Activated CD4-positive, alpha-beta T cell treated with anti-CD3 and anti-CD28 coated beads for 4 hours (primary cell): Measurements from ENCODE around the gene PRDM2.

Experiments
- DNase-seq, 2 donors: peaks; one replicate each; pipeline ENCODE4 v3.0.0-alpha.2; 2020

Gene PRDM2

DNA sequence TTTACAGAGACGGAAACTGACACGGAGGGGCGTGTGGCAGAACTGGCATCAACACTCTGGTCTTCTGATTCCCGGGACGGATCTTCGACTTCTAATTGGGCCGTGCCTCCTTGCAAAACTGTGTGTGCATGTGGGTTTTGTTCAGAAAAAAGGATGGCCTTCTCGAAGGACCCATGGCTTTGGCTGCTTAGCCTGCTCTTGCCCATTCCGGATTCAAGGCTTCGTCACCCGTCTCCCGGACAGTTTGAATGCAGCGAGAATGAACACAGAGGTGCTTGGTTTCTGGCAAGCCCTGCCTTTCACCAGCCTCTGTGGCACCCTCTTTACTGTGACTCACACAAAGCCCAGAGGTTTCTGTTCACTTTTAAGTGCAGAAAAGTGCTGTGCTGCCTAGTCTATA, 120.1 kb downstream of the PRDM2 start:
- DNase-seq, result no peak

DNA sequence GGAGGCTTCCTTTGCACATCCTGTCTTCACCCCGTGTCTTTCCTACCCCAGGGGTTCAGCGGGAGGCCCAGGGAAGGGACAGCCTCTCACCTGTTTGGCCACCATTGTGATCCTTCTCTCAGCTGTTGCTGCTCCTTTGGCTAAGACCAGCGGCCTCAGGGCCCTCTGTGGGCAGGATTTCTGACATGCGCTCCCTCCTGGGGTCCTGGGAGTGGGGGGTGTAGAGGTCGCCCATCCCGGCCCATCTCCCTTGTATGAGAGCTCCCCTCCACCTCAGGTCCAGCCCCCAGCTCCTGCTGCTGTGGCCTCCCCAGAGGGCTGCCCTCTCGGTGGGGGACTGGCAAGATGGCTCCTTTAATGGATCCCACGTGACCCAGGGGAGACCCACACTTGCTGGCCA, 120.5 kb downstream of the PRDM2 start:
- DNase-seq, result no peak

DNA sequence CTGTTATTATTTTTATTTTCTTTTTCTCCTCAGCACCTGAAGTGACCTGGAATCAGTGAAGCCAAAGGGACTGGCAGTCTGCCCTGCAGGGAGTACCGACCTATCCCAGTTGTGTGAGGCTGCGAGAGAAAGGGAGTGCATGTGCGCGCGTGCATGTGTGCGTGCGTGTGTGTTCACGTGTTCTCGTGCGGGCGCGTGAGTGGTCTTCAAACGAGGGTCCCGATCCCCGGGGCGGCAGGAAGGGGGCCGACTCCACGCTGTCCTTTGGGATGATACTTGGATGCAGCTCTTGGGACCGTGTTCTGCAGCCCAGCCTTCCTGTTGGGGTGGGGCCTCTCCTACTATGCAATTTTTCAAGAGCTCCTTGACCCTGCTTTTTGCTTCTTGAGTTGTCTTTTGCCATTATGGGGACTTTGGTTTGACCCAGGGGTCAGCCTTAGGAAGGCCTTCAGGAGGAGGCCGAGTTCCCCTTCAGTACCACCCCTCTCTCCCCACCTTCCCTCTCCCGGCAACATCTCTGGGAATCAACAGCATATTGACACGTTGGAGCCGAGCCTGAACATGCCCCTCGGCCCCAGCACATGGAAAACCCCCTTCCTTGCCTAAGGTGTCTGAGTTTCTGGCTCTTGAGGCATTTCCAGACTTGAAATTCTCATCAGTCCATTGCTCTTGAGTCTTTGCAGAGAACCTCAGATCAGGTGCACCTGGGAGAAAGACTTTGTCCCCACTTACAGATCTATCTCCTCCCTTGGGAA, 123.3 kb downstream of the PRDM2 start:
- DNase-seq, result no peak

DNA sequence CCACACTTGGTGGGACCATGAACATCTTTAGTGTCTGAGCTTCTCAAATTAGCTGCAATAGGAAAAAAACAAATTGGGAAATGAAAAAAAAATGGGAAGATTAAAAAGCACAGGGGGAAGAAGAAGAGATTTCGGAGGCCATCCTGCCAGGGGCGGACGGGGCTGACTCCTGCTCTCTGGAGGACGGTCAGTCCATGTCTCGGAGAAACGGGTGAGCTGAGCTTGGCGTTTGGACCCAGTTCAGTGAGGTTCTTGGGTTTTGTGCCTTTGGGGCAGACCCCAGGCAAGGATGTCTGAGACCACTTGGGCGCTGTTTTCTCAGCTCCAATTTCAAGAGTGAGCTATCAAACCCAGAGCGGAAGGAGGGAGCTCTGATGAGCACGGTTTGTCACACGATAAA, 123.9 kb downstream of the PRDM2 start:
- no peak for DNase-seq

DNA sequence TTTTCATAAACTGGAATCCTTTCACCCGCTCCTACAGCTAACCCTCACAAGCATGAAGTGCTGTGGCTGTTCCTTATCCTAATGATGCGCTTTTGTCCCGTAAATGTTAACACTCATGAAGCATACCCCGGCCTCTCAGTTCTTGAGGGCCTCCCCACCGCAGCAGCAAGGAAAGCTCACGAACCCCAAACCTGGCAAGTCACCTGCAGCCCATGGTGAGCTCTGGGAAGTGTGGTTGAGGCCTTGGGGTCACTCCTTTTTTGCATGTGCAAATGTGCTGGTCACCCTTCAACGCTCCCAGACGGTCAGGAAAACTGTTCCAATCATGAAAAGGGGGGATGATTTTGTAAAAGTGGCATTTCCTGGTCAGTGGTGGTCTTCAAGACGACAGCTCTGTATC, 124.6 kb downstream of the PRDM2 start:
- no peak for DNase-seq

DNA sequence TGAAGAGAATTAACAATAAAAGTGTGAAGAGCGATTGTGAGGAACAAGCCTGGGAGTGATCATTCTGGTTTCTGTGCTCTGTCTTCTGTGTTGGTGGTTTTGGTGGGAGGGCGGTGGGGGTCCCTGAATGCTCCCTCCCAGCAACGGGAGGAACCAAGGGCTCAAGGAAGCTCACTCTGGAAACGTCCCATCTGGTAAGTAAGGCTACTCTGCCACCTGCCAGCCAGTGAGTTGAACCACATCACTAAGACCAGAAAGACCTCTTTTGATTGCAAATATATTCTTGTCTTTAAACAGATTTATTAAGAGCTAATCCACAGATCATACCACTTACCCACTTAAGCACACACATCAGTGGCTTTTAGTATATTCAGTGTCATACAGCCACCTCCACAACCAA, 125.0 kb downstream of the PRDM2 start:
- DNase-seq, result no peak

DNA sequence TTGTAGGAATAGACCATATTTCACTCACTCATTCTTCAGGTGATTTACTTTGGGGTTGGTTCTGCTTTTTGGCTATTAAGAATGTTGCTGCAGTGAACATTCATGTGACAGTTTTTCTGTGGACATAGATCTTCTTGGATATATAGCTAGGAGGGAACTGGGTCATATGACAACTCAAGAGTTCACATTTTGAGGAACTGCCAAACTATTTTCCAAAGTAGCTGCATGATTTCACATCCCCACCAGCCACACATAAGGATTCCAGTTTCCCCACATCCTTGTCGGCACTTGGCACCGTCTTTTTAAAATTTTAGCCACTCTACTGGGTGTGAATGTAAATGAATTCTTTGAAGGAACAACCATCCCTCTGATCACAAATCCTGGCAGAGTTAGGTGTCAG, 126.0 kb downstream of the PRDM2 start:
- no peak for DNase-seq

DNA sequence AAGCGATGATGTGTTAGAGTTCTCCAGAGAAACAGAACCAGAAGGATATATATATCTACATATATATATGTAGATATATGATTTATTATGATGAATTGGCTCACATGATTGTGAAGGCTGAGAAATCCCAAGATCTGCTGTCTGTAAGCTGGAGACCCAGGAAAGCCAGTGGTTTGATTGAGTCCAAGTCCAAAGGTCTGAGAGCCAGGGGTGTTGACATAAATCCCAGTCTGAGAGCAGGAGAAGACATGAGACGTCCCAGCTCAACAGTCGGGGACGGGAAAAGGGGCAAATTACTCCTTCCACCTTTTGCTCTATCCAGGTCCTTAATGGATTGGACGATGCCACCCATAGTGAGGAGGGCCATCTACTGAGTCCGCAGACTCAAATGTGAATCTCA, 126.6 kb downstream of the PRDM2 start:
- no peak for DNase-seq

DNA sequence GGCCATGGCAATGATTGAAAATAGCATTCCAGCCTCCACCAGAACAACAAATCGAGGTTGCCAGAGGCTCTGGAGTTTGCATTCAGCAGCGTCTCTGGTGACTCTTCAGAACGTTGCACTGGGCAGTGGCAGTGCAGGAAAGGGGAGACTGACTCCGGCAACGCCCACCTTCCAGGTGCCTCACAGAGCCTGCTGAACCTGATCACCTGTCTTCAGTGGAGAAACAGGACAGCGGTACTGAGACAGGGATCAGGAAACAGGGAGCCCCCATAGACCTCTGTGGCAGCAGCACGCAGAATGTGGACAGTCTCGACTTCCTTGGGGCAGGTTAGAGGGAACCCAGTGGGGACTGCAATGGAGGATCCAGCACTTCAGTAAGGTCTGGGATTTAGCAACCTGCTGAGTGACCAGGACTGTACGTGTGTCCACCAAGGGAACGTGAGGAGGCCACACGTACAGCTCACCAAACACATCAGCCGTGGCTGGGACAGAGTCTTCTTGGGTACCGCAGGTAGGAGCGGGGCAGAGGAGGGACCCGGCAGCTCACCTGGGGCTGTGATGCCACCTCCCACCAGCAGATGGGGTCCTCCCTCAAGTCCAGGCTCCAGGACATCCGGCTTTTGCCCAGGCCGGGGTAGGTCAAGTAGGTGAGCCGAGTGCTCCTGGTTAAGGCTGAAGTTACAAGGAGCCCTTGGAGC, 128.6 kb downstream of the PRDM2 start:
- no peak for DNase-seq

DNA sequence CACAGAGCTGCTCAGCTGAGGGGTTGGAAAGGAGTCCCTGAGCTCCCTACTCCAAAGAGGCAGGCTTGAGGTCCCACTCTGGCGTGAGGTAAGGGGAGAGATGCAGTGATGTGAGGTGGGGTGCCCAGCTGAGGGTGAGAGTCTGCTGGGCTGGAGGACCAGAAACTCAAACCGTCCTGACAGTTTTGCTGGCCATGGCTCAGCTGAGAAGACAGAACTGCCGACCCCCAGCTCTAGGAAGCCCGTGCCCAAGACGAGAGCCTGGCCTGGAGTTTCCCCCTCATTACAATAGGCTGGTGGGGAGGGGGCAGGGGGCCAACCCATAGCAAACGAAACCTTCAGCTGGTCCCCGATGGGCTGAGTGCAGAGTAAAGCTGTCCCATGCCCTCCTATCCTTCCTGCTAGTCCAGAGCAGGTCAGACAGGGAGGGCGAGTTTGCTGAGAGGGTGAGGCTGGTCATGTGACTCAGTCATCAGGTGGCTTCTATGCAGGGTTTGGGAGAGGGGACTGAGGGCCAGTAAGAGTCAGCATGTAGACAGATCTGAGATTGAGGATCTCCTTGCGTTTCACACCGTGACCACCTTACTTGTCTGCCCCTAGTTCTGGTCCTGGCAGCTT, 129.3 kb downstream of the PRDM2 start:
- DNase-seq, result no peak

DNA sequence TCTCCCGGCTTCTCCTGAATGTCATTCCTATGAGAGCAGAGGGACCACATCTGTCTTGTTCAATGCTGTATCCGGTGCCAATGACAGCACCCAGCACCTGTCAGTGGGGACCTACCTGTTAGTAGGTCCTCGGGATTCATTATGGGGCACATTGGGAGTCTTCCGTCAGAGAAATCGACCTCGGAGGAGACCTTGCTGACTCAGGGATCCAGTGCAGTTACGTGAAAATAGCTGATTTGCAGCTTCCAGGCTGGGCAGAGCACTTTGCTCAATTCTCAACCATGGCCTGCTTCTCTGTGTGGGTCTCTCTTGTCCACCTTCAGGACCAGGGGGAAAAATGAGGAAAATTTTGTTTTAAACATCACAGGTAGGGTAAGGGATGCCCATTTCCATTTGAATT, 130.2 kb downstream of the PRDM2 start:
- DNase-seq, result no peak

DNA sequence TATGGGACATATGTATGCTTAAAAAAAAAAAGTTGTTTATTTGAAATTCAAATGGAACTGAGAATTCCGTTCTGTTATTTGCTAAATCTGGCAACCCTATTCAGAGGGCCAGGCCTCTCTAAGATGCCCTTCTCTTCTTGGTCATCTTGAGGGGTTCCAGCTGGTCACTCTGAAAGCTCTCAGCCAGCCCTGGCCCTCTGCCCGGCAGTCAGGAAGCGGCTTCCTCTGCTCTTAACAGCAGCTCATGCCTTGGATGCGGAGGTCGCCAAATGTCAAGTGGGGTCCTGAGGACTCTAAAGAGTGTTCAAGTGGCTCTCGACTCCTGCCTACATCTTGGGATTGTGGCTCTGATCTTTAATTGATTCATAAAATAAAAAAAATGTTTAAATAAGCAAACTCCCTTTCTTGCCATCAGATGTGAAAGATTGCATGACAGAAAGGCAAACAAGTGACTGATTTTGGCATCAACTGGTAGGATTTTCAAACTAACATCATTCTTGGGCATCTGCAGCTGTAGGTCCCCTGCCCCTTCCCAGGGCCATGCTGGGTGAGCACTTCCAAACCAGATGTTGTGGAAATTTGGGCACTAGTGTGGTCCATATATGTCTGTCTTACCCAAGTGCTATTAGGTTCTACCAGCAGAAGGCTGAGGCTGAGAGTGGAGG, 130.8 kb downstream of the PRDM2 start:
- no peak for DNase-seq

DNA sequence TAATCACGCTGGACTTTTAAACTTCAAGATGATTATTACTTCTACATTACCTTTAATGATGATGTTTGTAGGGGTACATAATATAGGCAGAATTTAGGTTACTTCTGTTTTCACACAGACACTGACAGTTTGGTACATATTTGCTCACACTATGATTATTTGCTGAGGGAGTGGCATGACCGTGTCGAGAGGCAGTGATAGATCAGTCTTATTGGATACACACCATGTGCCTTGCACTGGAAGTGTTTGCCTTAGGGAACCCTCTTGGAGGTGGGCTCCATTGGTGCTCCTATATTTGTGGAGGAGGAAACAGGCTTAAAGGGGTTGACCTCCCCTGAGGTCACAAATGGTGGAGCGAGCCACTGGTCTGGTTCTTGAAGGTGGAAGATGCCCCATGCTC, 132.1 kb downstream of the PRDM2 start:
- DNase-seq, result no peak

DNA sequence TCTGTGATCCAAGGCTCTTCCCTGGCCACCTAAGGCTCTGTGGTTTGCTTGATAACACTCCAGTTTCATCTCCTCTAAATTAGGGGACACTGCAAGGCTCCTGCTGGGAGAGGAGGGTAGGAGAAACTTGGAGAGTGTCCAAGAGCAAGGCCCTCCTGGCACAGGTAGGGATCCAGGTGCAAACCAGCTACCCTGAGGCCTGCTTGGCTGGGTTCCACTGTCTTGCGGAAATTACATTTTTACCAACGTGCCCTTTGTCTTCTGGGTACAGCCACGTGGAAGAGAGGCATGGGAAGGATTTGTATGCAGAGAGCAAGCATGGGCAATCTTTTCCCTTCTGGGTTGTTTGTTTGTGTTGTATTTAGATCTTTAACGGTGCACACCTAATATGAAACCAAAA, 132.5 kb downstream of the PRDM2 start:
- DNase-seq, result no peak

DNA sequence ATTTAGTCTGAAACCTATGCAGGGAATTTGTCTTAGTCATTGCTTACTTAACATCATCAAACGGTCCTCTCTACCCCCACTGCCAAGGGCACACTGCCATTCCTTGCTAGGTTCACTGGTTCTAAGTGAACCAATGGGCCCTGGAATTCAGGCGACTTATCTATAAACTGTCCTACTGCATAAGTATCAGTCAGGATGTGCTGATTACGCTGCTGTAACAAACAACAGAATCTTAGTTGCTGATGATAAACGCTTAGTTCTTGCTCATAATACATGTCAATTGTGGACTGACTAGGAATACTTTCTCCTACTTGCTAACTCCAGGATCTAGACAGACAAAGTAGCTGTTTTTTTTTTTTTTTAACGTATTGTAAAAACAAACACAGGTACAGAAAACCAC, 136.1 kb downstream of the PRDM2 start:
- DNase-seq, result no peak

DNA sequence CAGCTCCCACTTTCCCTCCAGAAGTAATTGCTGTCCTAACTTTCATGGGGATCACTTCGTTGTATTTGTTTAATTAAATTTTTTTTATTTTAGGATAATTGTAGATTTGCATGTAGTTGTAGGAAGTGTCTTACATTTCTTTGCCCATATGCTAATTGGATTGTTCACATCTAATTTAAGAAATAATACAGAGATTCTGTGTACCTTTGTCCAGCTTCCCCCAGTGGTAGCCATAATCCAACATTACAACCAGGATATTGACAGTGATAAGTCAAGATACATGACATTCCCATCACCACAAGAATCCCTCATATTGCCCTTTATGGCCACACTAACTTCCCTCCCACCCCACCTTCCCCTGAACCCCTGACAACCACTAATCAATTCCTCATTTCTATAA, 136.6 kb downstream of the PRDM2 start:
- DNase-seq, result no peak

DNA sequence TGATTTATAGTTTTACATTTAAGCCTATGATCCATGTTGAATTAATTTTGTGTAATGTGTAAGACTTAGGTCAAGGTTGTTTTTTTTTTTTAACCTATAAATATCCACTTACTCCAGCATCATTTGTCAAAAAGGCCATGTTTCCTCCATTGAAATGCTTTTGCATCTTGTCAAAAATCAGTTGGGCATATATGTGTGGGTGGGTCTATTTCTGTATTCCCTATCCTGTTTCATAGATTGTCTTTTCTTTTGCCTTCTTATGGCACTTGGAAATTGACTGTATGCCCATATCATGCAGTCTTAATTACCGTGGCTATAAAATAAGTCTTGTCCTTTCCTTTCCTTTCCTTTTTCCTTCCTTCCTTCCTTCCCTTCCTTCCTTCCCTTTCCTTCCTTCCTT, 138.2 kb downstream of the PRDM2 start:
- DNase-seq, result no peak

DNA sequence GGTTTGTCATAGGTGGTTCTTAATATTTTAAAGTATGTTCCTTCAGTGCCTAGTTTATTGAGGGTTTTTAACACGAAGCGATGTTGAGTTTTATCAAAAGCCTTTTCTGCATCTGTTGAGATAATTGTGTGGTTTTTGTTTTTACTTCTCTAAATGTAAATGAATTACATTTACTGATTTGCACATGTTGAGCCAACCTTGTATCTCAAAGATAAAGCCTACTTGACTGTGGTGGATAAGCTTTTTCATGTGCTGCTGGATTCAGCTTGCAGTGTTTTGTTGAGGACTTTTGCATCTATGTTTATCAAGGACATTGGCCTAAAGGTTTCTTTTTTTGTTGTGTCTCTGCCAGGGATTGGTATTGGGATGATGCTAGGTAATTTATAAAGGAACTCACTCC, 142.5 kb downstream of the PRDM2 start:
- DNase-seq, result no peak

DNA sequence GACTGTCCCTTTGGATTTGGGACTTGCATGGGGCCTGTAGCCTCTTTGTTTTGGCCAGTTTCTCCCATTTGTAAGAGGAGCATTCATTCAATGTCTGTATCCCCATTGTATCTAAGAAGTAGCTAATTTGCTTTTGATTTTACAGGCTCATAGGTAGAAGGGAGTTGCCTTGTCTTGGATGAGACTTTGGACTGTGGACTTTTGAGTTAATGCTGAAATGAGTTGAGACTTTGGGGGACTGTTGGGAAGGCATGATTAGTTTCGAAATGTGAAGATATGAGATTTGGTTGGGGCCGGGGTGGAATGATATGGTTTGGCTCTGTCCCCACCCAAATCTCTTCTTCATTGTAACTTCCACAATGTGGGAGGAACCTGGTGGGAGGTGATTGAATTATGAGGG, 151.7 kb downstream of the PRDM2 start:
- DNase-seq, result no peak

DNA sequence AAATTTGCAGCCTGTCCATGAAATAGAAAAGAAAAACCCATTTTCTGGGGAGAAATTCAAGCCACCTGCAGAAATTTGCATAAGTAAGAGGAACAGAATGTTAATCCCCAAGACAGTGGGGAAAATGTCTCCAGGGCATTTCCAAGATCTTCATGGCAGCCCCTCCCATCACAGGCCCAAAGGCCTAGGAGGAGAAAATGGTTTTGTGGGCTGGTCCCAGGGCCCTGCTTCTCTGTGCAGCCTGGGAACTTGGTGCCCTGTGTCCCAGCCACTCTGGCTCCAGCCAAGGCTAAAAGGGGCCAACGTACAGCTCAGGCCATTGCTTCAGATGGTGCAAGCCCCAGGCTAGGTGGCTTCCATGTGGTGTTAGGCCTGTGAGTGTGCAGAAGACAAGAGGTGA, 155.6 kb downstream of the PRDM2 start:
- DNase-seq, result no peak

DNA sequence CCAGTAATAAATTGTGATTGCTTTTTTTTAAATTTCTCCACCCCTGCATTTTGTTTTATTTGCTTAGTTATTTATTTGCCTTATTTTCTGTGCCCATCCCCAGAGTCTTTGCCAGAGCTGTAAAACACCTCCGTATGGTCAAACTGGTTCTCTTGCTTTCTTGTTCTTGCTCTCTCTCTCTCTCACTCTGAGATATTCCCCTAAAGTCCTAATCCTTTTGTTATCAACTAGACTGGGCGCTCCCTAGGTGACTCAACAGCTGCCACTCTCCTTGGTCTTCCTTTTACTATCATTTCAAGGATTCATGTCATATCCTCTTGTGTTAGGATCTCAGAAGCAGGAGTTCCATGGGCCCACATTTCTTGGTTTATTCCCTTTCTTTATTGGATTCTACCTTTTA, 160.0 kb downstream of the PRDM2 start:
- DNase-seq, result no peak

DNA sequence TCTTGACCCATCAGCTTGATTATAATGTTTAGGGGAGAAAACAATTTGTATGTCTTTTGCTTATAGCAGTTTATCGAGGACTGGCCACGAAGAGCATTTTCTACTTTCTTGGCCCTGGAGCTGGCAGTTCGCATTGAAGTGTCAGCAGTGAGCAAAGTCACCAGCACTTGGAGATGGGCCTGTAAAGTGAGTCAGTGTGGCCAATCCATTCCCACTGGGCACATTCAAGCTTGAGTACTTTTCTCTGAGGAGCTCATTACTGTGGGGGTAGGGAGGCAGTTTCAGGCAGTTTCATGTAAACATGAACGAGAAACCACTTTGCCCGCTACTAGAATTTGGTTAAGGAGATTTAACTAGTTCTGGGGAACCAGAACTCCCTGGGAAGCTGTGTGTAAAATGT, 164.8 kb downstream of the PRDM2 start:
- DNase-seq, result no peak

DNA sequence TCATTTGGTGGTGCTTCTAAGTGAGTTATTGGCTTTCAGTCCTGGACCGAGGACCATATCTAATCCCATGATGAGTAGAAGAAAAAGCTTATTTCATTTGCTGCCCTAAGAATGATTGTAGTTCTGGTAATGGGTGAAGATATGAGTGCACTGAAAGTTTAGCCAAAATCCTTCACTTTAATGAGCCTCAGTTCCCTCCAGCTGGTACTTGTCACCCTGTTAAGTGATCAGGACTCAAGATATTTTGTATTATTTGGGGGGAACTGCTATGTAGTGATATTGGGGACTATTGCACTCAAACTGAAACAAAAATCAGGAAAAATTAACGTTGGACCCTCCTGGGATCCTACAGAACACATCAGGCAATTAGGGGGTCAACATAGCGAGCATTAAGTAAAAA, 165.9 kb downstream of the PRDM2 start:
- no peak for DNase-seq

DNA sequence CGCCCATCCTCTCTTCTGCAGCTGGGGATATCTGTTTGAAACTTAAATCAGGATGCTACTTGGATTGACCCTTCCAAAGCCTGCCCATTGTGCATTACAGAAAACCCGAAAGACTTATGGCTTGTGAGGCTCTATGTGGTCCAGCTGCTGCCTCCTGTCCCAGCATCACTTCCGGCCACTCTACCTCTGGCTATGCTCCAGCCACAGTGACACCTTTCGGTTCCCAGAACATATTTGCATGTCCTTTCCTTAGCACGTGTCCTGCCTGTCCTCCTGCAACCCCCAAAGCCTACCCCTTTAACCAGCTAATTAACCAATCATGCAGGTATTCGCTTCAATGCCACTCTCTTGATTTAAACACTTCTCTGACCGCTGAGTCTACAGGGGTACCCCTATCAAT, 167.6 kb downstream of the PRDM2 start:
- no peak for DNase-seq
